PFSK-1 (cell line): Measurements from ENCODE around the gene MAPKAPK2.

Experiments used
- FOXP2 ChIP-seq: optimal IDR thresholded peaks from 2 replicates; pipeline ENCODE3; 2011; ENCODE audit warnings: borderline replicate concordance, control low read depth, inconsistent platforms; ENCODE audit not compliant: insufficient read depth; ENCODE audit errors: extremely low read length, extremely low read depth
- POLR2AphosphoS5 ChIP-seq: IDR thresholded peaks from 2 replicates; pipeline ENCODE4 v1.6.1; 2012; ENCODE audit warnings: low read depth, mild to moderate bottlenecking, control low read depth, low read length, moderate library complexity
- REST ChIP-seq, 2 experiments: IDR thresholded peaks; 2 replicates each; pipeline versions ENCODE4 v1.6.1 to v1.8.0; 2011 to 2012; ENCODE audit warnings: low read depth in 2 of 2, low read length in 2 of 2, control low read depth in 1 of 2, inconsistent platforms in 1 of 2, mild to moderate bottlenecking in 1 of 2, moderate library complexity in 1 of 2; ENCODE audit not compliant: insufficient read depth in 1 of 2
- SIN3A ChIP-seq: IDR thresholded peaks from 2 replicates; pipeline ENCODE4 v1.6.1; 2012; ENCODE audit warnings: mild to moderate bottlenecking, low read length, moderate library complexity, borderline replicate concordance; ENCODE audit not compliant: insufficient read depth
- TAF1 ChIP-seq: IDR thresholded peaks from 2 replicates; pipeline ENCODE4 v1.6.1; 2012; ENCODE audit warnings: low read length, control low read depth, borderline replicate concordance; ENCODE audit not compliant: insufficient read depth

Gene MAPKAPK2

GRCh38 chr1:206715120-206715519 lies 30.4 kb downstream of the MAPKAPK2 start:
- no peak for TF ChIP-seq FOXP2
- TF ChIP-seq REST (IDR thresholded peaks at IDR 0.05; ENCODE audit: insufficient read depth in 1 of 2, low read depth in 2 of 2, low read length in 2 of 2) = no peak
- no peak for TF ChIP-seq SIN3A
- no peak for TF ChIP-seq TAF1
- TF ChIP-seq POLR2AphosphoS5 = no peak

DNA sequence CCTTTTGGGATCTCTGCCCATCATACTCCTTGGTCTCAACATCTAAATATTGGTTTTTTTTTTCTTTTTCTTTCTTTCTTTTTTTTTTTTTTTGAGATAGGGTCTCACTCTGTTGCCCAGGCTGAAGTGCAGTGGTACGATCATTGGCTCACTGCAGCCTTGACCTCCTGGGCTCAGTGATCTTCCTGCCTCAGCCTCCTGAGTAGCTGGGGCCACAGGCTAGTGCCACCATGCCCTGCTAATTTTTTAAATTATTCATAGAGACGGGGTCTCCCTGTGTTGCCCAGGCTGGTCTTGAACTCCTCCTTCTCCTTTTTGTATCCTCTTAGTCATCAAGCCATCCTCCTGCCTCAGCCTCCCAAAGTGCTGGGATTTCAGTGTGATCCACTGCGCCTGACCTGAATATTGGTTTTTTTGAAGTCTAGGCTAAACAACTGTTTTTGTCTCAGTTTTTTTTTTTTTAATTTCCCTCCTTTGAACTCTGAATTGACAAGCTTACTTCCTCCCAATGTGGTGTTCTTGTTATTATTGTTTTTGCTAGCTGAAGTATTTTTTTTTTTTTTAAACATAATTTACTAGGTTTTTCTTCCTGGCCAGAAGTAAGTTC lies 30.9 kb downstream of the MAPKAPK2 start:
- TF ChIP-seq SIN3A = no peak
- TF ChIP-seq REST (IDR thresholded peaks at IDR 0.05; ENCODE audit: insufficient read depth in 1 of 2, low read depth in 2 of 2, low read length in 2 of 2) = no peak
- TF ChIP-seq POLR2AphosphoS5 = no peak
- TF ChIP-seq FOXP2 = no peak
- TF ChIP-seq TAF1 = no peak

DNA sequence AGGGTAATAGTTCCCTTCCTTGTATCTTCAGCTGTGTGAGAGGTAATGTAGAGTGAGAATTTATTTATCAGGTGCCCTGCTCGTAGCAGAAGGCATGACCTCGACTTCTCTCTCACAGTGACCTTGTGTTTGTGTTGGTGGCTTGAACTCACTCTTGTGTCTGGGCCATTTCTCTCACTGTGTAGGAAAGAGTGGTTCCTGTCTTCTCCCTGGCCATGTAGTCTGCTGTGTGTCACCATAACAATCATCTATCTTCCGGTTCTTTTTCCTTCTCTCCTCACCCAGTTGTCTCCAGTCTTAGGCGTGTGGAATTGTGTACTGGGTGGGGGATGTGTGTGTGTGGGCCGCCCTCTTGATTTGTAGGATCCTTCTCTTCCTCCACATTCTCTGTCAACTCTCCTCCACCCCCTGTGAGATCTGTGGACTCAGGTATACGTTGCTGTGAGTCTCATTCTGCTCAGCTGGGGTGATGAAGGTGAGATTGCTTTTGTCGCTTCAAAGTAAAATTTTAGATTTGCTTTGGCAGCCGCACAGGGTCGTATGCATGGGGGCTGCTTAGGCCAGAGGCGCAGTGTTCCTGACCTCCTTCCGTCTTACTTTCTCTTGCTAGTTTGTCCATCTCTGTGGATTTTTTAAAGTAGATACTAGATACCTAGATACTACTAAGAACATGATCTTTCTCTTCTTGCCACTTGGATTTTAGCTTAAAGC lies 31.6 kb downstream of the MAPKAPK2 start:
- TF ChIP-seq TAF1 = no peak
- no peak for TF ChIP-seq SIN3A
- no peak for TF ChIP-seq REST (IDR thresholded peaks at IDR 0.05; ENCODE audit: insufficient read depth in 1 of 2, low read depth in 2 of 2, low read length in 2 of 2)
- no peak for TF ChIP-seq FOXP2

DNA sequence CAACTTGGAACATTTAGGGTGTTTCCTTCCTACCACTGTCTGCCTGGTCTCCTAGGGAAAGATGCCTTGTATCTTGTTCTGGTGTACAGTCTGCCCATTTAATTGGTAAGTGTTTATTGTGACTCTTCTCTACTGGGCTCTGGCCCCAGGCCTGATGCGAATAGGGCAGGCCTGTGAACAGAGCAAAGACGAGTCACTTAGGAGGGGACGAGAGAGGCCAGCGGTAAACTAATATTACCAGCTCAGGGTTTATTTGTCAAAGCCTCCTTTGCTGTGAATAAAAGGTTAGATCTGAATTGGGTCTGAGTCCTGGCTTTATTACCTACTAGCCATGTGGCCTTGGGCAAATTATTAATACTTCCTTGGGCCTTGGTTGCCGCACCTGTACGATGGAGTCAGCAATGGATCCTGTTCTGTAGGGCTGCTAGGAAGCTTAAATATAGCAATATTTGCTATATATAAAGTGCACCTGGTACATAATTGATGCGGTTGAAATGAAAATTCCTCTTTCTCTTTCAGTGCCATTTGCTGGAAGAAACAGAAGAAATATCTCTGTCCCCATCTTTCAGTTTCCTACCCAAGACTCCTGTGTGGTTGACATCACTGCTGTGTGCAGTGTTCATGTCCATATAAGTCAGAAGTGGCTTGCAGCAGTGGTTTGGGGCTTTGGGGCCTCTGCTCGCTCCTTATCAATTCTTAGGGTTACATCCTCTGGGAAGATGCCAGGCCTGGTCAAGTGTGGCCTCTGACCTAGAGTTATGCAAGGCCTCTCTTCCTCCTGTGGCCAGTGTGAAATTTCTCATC lies 32.4 kb downstream of the MAPKAPK2 start:
- no peak for TF ChIP-seq REST (IDR thresholded peaks at IDR 0.05; ENCODE audit: insufficient read depth in 1 of 2, low read depth in 2 of 2, low read length in 2 of 2)
- TF ChIP-seq FOXP2 = no peak
- no peak for TF ChIP-seq POLR2AphosphoS5
- TF ChIP-seq TAF1 = no peak
- no peak for TF ChIP-seq SIN3A
